GM23338 (cell line): ENCODE data around the gene CALR3.

Experiments
- EZH2 ChIP-seq: fragments of 200-600 bp; sonication (generic); IDR thresholded peaks from one replicate; pipeline ENCODE4 v1.8.0; 2017; ENCODE audit warnings: antibody characterized with exemption, mild to moderate bottlenecking, low read depth; ENCODE audit not compliant: unreplicated experiment
- EZH2phosphoT487 ChIP-seq: fragments of 200-600 bp; sonication (generic); IDR thresholded peaks from one replicate; pipeline ENCODE4 v1.8.1; 2018; ENCODE audit warnings: antibody characterized with exemption; ENCODE audit not compliant: unreplicated experiment
- JUNB ChIP-seq: IDR thresholded peaks from one replicate; pipeline ENCODE4 v1.6.1; 2016; ENCODE audit warnings: antibody characterized with exemption; ENCODE audit not compliant: unreplicated experiment
- NANOG ChIP-seq: IDR thresholded peaks from 2 replicates; pipeline ENCODE4 v1.6.1; 2016; ENCODE audit warnings: antibody characterized with exemption, borderline replicate concordance
- POLR2AphosphoS5 ChIP-seq: IDR thresholded peaks from 2 replicates; pipeline ENCODE4 v1.6.1; 2016; ENCODE audit warnings: antibody characterized with exemption, low read depth
- STAT1 ChIP-seq: IDR thresholded peaks from one replicate; pipeline ENCODE4 v1.6.1; 2016; ENCODE audit warnings: antibody characterized with exemption; ENCODE audit not compliant: unreplicated experiment
- ZNF331 ChIP-seq: fragments of 250-450 bp; sonication (Bioruptor Pico); IDR thresholded peaks from 2 replicates; pipeline ENCODE4 v1.5.0; 2020; ENCODE audit warnings: low read depth, mild to moderate bottlenecking, moderate library complexity
- TF ChIP-seq, protein P1 (sequence below), 2 experiments: fragments of 200-600 bp in 1 of 2; sonication (generic) in 1 of 2; conservative IDR thresholded peaks; 2 replicates each; pipeline versions ENCODE4 v1.5.1 to v1.6.1; 2016 to 2017; ENCODE audit warnings: antibody characterized with exemption in 2 of 2, low read depth in 2 of 2, mild to moderate bottlenecking in 2 of 2, moderate library complexity in 1 of 2
- TF ChIP-seq, protein P2 (sequence below): IDR thresholded peaks from one replicate; pipeline ENCODE4 v1.6.1; 2018; ENCODE audit warnings: antibody characterized with exemption; ENCODE audit not compliant: unreplicated experiment
- TF ChIP-seq, protein P3 (sequence below): IDR thresholded peaks from 2 replicates; pipeline ENCODE4 v1.6.1; 2016; ENCODE audit warnings: antibody characterized with exemption
- TF ChIP-seq, protein P4 (sequence below): fragments of 250-450 bp; sonication (Bioruptor Pico); IDR thresholded peaks from 2 replicates; pipeline ENCODE4 v1.5.0; 2020; ENCODE audit warnings: mild to moderate bottlenecking, moderate library complexity

DNA sequence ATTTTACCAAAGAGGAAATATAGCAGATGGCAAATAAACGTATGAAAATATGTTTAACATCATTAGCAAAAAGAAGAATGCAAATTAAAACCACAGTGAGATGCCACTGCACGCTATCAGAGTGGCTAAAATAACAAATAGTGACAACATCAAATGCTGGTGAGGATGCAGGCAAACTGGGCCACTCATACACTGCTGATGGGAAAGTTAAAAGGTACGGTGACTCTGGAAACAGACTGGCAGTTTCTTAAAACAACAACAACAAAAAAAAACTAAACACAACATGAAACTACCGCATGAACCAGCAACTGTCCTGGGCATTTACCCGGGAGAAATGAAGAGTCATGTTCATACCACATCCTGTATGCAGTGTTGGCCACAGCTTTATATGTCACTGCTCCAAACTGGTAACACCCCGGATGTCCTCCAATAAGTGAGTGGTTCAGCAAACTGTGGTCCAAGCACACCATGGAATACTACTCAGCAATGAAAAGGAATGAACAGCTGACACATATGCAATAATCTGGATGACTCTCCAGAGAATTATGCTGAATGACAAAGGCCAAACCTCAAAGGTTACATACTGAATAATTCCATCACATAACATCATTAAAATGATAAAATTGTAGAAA lies 46.5 kb downstream of the CALR3 start:
- TF ChIP-seq, protein P1, sequence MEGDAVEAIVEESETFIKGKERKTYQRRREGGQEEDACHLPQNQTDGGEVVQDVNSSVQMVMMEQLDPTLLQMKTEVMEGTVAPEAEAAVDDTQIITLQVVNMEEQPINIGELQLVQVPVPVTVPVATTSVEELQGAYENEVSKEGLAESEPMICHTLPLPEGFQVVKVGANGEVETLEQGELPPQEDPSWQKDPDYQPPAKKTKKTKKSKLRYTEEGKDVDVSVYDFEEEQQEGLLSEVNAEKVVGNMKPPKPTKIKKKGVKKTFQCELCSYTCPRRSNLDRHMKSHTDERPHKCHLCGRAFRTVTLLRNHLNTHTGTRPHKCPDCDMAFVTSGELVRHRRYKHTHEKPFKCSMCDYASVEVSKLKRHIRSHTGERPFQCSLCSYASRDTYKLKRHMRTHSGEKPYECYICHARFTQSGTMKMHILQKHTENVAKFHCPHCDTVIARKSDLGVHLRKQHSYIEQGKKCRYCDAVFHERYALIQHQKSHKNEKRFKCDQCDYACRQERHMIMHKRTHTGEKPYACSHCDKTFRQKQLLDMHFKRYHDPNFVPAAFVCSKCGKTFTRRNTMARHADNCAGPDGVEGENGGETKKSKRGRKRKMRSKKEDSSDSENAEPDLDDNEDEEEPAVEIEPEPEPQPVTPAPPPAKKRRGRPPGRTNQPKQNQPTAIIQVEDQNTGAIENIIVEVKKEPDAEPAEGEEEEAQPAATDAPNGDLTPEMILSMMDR (conservative IDR thresholded peaks at IDR 0.05; ENCODE audit: low read depth in 2 of 2): no peak
- TF ChIP-seq EZH2 (no peak), POLR2AphosphoS5 (no peak), JUNB (no peak), STAT1 (no peak), NANOG (no peak), EZH2phosphoT487 (no peak), ZNF331 (no peak)
- TF ChIP-seq, protein P2, sequence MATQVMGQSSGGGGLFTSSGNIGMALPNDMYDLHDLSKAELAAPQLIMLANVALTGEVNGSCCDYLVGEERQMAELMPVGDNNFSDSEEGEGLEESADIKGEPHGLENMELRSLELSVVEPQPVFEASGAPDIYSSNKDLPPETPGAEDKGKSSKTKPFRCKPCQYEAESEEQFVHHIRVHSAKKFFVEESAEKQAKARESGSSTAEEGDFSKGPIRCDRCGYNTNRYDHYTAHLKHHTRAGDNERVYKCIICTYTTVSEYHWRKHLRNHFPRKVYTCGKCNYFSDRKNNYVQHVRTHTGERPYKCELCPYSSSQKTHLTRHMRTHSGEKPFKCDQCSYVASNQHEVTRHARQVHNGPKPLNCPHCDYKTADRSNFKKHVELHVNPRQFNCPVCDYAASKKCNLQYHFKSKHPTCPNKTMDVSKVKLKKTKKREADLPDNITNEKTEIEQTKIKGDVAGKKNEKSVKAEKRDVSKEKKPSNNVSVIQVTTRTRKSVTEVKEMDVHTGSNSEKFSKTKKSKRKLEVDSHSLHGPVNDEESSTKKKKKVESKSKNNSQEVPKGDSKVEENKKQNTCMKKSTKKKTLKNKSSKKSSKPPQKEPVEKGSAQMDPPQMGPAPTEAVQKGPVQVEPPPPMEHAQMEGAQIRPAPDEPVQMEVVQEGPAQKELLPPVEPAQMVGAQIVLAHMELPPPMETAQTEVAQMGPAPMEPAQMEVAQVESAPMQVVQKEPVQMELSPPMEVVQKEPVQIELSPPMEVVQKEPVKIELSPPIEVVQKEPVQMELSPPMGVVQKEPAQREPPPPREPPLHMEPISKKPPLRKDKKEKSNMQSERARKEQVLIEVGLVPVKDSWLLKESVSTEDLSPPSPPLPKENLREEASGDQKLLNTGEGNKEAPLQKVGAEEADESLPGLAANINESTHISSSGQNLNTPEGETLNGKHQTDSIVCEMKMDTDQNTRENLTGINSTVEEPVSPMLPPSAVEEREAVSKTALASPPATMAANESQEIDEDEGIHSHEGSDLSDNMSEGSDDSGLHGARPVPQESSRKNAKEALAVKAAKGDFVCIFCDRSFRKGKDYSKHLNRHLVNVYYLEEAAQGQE: no peak
- TF ChIP-seq, protein P3, sequence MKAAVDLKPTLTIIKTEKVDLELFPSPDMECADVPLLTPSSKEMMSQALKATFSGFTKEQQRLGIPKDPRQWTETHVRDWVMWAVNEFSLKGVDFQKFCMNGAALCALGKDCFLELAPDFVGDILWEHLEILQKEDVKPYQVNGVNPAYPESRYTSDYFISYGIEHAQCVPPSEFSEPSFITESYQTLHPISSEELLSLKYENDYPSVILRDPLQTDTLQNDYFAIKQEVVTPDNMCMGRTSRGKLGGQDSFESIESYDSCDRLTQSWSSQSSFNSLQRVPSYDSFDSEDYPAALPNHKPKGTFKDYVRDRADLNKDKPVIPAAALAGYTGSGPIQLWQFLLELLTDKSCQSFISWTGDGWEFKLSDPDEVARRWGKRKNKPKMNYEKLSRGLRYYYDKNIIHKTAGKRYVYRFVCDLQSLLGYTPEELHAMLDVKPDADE: no peak
- TF ChIP-seq, protein P4, sequence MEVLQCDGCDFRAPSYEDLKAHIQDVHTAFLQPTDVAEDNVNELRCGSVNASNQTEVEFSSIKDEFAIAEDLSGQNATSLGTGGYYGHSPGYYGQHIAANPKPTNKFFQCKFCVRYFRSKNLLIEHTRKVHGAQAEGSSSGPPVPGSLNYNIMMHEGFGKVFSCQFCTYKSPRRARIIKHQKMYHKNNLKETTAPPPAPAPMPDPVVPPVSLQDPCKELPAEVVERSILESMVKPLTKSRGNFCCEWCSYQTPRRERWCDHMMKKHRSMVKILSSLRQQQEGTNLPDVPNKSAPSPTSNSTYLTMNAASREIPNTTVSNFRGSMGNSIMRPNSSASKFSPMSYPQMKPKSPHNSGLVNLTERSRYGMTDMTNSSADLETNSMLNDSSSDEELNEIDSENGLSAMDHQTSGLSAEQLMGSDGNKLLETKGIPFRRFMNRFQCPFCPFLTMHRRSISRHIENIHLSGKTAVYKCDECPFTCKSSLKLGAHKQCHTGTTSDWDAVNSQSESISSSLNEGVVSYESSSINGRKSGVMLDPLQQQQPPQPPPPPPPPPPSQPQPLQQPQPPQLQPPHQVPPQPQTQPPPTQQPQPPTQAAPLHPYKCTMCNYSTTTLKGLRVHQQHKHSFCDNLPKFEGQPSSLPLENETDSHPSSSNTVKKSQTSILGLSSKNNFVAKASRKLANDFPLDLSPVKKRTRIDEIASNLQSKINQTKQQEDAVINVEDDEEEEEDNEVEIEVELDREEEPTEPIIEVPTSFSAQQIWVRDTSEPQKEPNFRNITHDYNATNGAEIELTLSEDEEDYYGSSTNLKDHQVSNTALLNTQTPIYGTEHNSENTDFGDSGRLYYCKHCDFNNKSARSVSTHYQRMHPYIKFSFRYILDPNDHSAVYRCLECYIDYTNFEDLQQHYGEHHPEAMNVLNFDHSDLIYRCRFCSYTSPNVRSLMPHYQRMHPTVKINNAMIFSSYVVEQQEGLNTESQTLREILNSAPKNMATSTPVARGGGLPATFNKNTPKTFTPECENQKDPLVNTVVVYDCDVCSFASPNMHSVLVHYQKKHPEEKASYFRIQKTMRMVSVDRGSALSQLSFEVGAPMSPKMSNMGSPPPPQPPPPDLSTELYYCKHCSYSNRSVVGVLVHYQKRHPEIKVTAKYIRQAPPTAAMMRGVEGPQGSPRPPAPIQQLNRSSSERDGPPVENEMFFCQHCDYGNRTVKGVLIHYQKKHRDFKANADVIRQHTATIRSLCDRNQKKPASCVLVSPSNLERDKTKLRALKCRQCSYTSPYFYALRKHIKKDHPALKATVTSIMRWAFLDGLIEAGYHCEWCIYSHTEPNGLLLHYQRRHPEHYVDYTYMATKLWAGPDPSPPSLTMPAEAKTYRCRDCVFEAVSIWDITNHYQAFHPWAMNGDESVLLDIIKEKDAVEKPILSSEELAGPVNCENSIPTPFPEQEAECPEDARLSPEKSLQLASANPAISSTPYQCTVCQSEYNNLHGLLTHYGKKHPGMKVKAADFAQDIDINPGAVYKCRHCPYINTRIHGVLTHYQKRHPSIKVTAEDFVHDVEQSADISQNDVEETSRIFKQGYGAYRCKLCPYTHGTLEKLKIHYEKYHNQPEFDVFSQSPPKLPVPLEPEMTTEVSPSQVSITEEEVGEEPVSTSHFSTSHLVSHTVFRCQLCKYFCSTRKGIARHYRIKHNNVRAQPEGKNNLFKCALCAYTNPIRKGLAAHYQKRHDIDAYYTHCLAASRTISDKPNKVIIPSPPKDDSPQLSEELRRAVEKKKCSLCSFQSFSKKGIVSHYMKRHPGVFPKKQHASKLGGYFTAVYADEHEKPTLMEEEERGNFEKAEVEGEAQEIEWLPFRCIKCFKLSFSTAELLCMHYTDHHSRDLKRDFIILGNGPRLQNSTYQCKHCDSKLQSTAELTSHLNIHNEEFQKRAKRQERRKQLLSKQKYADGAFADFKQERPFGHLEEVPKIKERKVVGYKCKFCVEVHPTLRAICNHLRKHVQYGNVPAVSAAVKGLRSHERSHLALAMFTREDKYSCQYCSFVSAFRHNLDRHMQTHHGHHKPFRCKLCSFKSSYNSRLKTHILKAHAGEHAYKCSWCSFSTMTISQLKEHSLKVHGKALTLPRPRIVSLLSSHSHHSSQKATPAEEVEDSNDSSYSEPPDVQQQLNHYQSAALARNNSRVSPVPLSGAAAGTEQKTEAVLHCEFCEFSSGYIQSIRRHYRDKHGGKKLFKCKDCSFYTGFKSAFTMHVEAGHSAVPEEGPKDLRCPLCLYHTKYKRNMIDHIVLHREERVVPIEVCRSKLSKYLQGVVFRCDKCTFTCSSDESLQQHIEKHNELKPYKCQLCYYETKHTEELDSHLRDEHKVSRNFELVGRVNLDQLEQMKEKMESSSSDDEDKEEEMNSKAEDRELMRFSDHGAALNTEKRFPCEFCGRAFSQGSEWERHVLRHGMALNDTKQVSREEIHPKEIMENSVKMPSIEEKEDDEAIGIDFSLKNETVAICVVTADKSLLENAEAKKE (CRISPR knock-in tag): no peak
